Mucosa of gallbladder (tissue), 1 donor: Measurements from ENCODE around the gene YOD1. TPM values are rescaled to one million over a fixed set of nuclear protein-coding genes. Genes with fewer than 3 reads are reported as not detected.

Experiments used
- DNase-seq: peaks from one replicate; pipeline ENCODE4 v3.0.0-alpha.2; 2020; ENCODE audit warnings: low spot score
- total RNA-seq: library from RNA; stranded (reverse); gene quantifications from one replicate; pipeline ENCODE4 v1.2.1, GENCODE V29; 2021
- donor health status: DM: no; HTN: no; CAD: no.

Gene YOD1
- total RNA-seq, 1 donor from 2014 or later = 4.5 TPM

DNA sequence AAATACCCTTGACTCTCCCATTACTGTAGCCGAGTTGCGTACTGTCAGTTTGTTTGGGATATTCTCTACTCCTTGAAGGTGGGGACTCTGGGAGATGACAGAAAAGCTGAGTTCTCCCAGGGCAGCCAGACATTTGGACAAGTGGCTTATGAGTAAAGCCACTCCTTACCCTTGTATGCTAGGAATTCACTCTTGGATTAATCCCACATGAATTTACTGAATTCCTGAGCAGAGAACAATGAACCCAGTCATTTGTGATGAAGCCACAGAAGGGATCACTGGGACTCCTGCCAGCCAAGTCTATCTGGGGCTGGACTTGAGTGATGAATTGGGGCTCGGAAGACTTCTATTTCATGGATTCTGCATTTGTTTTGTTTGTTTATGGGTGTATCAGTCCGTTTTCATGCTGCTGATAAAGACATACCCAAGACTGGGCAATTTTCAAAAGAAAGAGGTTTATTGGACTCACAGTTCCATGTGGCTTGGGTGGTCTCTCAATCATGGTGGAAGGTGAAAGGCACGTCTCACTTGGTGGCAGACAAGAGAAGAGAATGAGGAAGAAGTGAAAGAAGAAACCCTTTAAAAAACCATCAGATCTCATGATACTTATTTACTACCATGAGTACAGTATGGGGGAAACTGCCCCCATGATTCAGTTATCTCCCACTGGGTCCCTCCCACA lies 43.5 kb downstream of the YOD1 start:
- DNase-seq = peak; percentile 83

DNA sequence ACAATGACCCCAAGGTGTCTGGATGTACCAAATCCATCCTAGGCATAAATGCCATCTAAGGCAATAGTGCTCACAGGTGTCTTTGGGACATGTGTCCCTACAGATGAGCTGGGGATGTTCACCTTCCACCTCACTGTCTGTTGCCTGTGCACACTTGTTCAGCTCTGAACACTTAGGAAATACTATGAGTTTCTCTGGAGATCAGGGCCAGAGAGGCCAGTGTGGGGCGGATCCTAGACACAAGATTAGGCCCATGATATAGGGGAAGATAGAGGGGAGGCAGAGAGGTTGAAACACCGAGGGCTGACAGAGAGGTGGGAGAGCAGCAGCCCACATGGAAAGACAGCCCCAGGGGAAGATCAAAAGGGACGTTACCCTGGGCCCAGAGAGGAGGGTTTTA lies 44.1 kb downstream of the YOD1 start:
- DNase-seq = no peak

- no peak for DNase-seq
Measured at GRCh38 chr1:207006083-207006482, 44.9 kb downstream of the YOD1 start.

- DNase-seq = peak; percentile 69
Measured at GRCh38 chr1:207004931-207005830, 45.8 kb downstream of the YOD1 start.

DNA sequence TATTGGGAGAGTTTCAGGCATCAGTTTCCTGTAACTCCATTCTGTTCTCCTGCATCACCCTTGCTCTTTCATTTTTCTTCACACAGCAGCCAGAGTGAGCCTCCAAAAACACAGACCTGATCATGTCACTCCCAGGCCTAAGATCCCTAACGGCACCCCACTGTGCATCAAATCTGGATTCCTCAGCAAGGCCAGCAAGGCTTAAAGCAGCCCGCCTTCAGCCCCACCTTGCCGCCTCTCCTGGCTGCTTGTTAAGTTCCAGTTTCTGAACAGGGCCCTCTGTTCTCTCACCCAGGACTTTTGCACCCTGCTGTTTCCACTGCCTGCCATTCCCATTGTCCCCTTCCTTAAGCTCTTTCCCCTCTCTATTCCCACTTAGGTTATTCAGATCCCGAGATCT lies 47.8 kb downstream of the YOD1 start:
- no peak for DNase-seq

GRCh38 chr1:207002724-207003146 lies 48.3 kb downstream of the YOD1 start:
- no peak for DNase-seq

- no peak for DNase-seq
Measured at GRCh38 chr1:207001492-207002245, 49.3 kb downstream of the YOD1 start.

DNA sequence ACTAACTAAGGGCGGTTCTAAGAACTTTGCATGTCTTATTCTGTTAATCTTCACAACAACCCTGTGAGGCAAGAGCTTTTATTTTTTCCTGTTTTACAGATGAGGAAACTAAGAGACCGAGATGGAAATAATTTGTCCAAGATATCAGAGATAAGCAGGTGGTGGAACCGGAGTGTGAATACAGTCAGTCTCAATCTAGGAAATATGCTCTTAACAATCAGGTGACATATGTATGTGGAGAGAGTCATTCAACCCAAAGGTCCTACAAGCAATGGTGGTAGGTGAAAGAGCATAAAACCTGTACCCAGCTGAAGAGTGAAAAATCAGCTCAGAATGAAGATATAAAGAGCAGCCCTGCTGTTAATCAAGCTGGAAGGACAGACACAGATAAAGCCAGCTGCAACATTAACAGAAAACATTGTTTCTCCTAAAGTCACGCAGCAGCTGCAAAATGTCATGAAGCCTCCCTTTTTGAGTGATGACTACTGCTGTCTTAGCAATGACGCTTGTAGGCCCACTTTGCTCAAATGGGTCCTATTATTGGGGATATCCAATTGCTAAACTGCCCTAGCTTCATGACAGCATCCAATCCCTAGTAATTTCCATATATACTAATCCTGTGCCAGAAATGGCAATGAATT lies 50.2 kb downstream of the YOD1 start:
- no peak for DNase-seq

DNA sequence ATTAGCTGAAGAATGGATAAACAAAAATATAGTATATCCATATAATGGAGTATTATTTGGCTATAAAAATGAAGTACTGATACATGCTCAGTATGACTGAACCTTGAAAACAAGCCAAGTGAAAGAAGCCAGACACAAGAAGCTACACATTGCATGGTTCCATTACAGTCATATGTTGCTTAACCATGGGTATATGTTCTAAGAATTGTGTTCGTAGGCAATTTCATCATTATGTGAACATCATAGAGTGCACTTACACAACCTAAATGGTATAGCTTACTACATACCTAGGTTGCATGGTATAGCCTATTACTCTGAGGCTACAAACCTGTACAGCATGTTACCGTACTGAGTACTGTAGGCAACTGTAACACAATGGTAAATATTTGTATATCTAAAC lies 52.2 kb downstream of the YOD1 start:
- no peak for DNase-seq

Other genes with a start within 250 kb of the YOD1 start
- not detected for gene IL20, start 185.6 kb downstream of the YOD1 start, total RNA-seq
- gene IL24, start 153.8 kb downstream of the YOD1 start, total RNA-seq = not detected
- gene FCMR, start 129.3 kb downstream of the YOD1 start, total RNA-seq = 8.0 TPM
- gene PIGR, start 104.7 kb downstream of the YOD1 start, total RNA-seq = 2,875 TPM
- 0.46 TPM for gene FCAMR, start 80.7 kb downstream of the YOD1 start, total RNA-seq
- 45.1 TPM for gene C1orf116, start 18.5 kb downstream of the YOD1 start, total RNA-seq
- gene PFKFB2, start 2.1 kb upstream of the YOD1 start, total RNA-seq = 17.9 TPM
- 4.1 TPM for gene C4BPB, start 37.7 kb upstream of the YOD1 start, total RNA-seq
- 2.3 TPM for gene C4BPA, start 53.0 kb upstream of the YOD1 start, total RNA-seq